ENCODE results near the gene CTPS1.

CTPS1 gene

GRCh38 chr1:40998668-40999067 lies 19.2 kb downstream of the CTPS1 start:
- DNase-seq (ENCODE audit: low read depth) = no peak

- DNase-seq (ENCODE audit: low read depth) = no peak
Observed at GRCh38 chr1:41003127-41003639, 23.7 kb downstream of the CTPS1 start.

- DNase-seq (ENCODE audit: low read depth) = peak; percentile 99
Observed at GRCh38 chr1:41003640-41004220, 24.2 kb downstream of the CTPS1 start.

- no peak for DNase-seq (ENCODE audit: low read depth)
Observed at GRCh38 chr1:41005876-41006275, 26.4 kb downstream of the CTPS1 start.

GRCh38 chr1:41006942-41007865 lies 27.7 kb downstream of the CTPS1 start:
- DNase-seq (ENCODE audit: low read depth) = no peak

GRCh38 chr1:41009466-41009865 lies 30.0 kb downstream of the CTPS1 start:
- no peak for DNase-seq (ENCODE audit: low read depth)

- DNase-seq (ENCODE audit: low read depth) = no peak
Observed at GRCh38 chr1:41010345-41010744, 30.8 kb downstream of the CTPS1 start.

- no peak for DNase-seq (ENCODE audit: low read depth)
Observed at GRCh38 chr1:41013024-41013423, 33.5 kb downstream of the CTPS1 start.

GRCh38 chr1:41013796-41014195 lies 34.3 kb downstream of the CTPS1 start:
- DNase-seq (ENCODE audit: low read depth) = no peak

- DNase-seq (ENCODE audit: low read depth) = no peak
Observed at GRCh38 chr1:41014871-41015270, 35.4 kb downstream of the CTPS1 start.

GRCh38 chr1:41015281-41015896 lies 35.9 kb downstream of the CTPS1 start:
- DNase-seq (ENCODE audit: low read depth) = no peak

GRCh38 chr1:41015897-41016470 lies 36.5 kb downstream of the CTPS1 start:
- no peak for DNase-seq (ENCODE audit: low read depth)

GRCh38 chr1:41017141-41018017 lies 37.9 kb downstream of the CTPS1 start:
- DNase-seq (ENCODE audit: low read depth) = no peak

GRCh38 chr1:41018018-41018410 lies 38.5 kb downstream of the CTPS1 start:
- no peak for DNase-seq (ENCODE audit: low read depth)

- no peak for DNase-seq (ENCODE audit: low read depth)
Observed at GRCh38 chr1:41019353-41019745, 39.9 kb downstream of the CTPS1 start.

GRCh38 chr1:41020109-41020576 lies 40.6 kb downstream of the CTPS1 start:
- no peak for DNase-seq (ENCODE audit: low read depth)

- no peak for DNase-seq (ENCODE audit: low read depth)
Observed at GRCh38 chr1:41020654-41021053, 41.2 kb downstream of the CTPS1 start.

- peak; percentile 32 for DNase-seq (ENCODE audit: low read depth)
Observed at GRCh38 chr1:41021526-41022308, 42.2 kb downstream of the CTPS1 start, which contains the start of gene SLFNL1. Gene SLFNL1 (minus strand): TSS chr1:41021725. CDS start chr1:41020660, 1,065 bp downstream.

- DNase-seq (ENCODE audit: low read depth) = no peak
Observed at GRCh38 chr1:41022424-41022823, 42.9 kb downstream of the CTPS1 start.

GRCh38 chr1:41023279-41023990 lies 43.9 kb downstream of the CTPS1 start:
- no peak for DNase-seq (ENCODE audit: low read depth)

Measured in iris pigment epithelial cell (primary cell).